SK-N-SH (cell line): ENCODE data around the gene SRGAP3.

Experiments
- CTCF ChIP-seq: fragments of 200-600 bp; sonication (generic); IDR thresholded peaks from 2 replicates; pipeline ENCODE4 v1.6.1; 2017; ENCODE audit warnings: antibody characterized with exemption, mild to moderate bottlenecking, moderate library complexity
- EZH2phosphoT487 ChIP-seq: fragments of 200-600 bp; sonication (generic); IDR thresholded peaks from 2 replicates; pipeline ENCODE4 v1.6.1; 2017; ENCODE audit warnings: low read depth, mixed run types, mild to moderate bottlenecking, antibody characterized with exemption, moderate library complexity, borderline replicate concordance
- FOSL2 ChIP-seq: IDR thresholded peaks from 2 replicates; pipeline ENCODE4 v1.4.0; 2012; ENCODE audit warnings: low read depth, mild to moderate bottlenecking, moderate library complexity, borderline replicate concordance
- JUND ChIP-seq: IDR thresholded peaks from 2 replicates; pipeline ENCODE4 v1.4.0; 2012
- MXI1 ChIP-seq: IDR thresholded peaks from 2 replicates; pipeline ENCODE4 v1.6.1; 2012; ENCODE audit warnings: mild to moderate bottlenecking, low read depth, low read length, improper control_type of control experiment
- POLR2AphosphoS5 ChIP-seq: IDR thresholded peaks from 2 replicates; pipeline ENCODE4 v1.6.1; 2012; ENCODE audit warnings: low read depth, low read length
- RAD21 ChIP-seq: IDR thresholded peaks from 2 replicates; pipeline ENCODE4 v1.6.1; 2012; ENCODE audit warnings: mild to moderate bottlenecking, low read length
- RFX5 ChIP-seq: IDR thresholded peaks from 2 replicates; pipeline ENCODE4 v1.6.1; 2012; ENCODE audit warnings: mild to moderate bottlenecking, improper control_type of control experiment, low read length
- RXRA ChIP-seq: IDR thresholded peaks from 2 replicates; pipeline ENCODE4 v1.4.0; 2012; ENCODE audit warnings: low read depth, mild to moderate bottlenecking, borderline replicate concordance
- SIN3A ChIP-seq: IDR thresholded peaks from 2 replicates; pipeline ENCODE4 v1.6.1; 2012; ENCODE audit warnings: low read depth, mild to moderate bottlenecking, low read length, moderate library complexity, borderline replicate concordance
- USF2 ChIP-seq: fragments of 150-350 bp; IDR thresholded peaks from 2 replicates; pipeline ENCODE4 v1.6.1; 2017; ENCODE audit warnings: antibody characterized with exemption, low read length, low read depth, borderline replicate concordance
- YY1 ChIP-seq: IDR thresholded peaks from 2 replicates; pipeline ENCODE4 v1.4.0; 2012; ENCODE audit warnings: low read depth, mild to moderate bottlenecking

DNA sequence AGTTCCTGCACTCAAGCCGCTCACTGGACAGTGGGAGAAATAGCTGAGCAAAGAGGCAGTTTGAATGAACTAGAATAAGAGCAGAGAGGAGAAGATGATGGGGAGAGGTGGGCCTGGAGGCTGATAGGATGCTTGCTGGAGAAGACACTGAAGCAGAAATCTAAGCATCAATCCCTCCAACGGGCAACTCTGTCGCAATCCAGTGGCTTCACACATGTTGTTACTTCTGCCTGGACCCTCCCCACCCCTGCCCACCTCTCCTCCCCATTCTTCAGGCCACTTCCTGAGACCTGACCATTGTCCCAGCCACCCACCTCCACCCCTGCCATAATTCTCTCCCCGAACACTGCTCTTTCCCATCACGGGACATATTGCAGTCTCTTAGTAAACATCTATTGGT, 76.0 kb downstream of the SRGAP3 start:
- TF ChIP-seq FOSL2 (no peak), SIN3A (no peak), RXRA (no peak), CTCF (no peak), YY1 (no peak), RAD21 (no peak), RFX5 (no peak), JUND (no peak), EZH2phosphoT487 (no peak), USF2 (no peak), MXI1 (no peak), POLR2AphosphoS5 (no peak)
